ENCODE results near the gene RPRD1A.

DNA sequence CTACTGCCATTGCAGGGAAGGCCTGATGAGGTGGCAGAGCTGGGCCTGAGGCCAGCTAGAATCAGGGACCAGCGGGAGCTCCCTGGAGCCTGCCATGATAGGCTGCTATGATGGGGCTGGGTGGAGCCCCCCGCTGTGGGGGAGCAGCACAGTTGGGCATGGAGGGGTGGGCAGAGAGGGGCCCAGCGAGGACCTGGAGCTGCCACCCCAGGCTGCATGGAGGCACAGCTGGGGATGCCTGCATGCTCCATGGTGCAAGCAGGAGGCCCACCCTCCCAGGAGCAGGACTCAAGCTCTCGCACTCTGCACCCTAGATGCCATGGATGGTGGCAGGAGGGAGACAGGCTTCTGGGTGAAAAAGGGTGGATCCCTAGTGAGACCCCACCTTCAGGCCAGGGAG lies 17.8 kb upstream of the RPRD1A start:
- TF ChIP-seq, protein P1, sequence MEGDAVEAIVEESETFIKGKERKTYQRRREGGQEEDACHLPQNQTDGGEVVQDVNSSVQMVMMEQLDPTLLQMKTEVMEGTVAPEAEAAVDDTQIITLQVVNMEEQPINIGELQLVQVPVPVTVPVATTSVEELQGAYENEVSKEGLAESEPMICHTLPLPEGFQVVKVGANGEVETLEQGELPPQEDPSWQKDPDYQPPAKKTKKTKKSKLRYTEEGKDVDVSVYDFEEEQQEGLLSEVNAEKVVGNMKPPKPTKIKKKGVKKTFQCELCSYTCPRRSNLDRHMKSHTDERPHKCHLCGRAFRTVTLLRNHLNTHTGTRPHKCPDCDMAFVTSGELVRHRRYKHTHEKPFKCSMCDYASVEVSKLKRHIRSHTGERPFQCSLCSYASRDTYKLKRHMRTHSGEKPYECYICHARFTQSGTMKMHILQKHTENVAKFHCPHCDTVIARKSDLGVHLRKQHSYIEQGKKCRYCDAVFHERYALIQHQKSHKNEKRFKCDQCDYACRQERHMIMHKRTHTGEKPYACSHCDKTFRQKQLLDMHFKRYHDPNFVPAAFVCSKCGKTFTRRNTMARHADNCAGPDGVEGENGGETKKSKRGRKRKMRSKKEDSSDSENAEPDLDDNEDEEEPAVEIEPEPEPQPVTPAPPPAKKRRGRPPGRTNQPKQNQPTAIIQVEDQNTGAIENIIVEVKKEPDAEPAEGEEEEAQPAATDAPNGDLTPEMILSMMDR (conservative IDR thresholded peaks at IDR 0.05; ENCODE audit: low read depth, low read length) = no peak
- no peak for TF ChIP-seq EZH2 (IDR thresholded peaks at IDR 0.05; ENCODE audit: borderline replicate concordance, low read depth, low read length, poor library complexity, severe bottlenecking)

All from A673 (cell line).